NCI-H2196 treated with DMSO at 0.1 percent for 48 hours (cell line): ENCODE results near the gene NUP153.
"Not testable (repeated sequence)": the region's sequence is repeated elsewhere in the genome, so short reads cannot be mapped to it uniquely, and the experiment has no call there.

Source experiments
- DNase-seq: peaks from one replicate; lab custom pipeline; 2025; ENCODE audit not compliant: unreplicated experiment; lab: John Stamatoyannopoulos, UW

NUP153 gene

GRCh38 chr6:17714177-17714576, 7.5 kb upstream of the NUP153 start:
- DNase-seq: no peak

- DNase-seq: no peak
These were observed 5.9 kb upstream of the NUP153 start for GRCh38 chr6:17712576-17712975.

DNA sequence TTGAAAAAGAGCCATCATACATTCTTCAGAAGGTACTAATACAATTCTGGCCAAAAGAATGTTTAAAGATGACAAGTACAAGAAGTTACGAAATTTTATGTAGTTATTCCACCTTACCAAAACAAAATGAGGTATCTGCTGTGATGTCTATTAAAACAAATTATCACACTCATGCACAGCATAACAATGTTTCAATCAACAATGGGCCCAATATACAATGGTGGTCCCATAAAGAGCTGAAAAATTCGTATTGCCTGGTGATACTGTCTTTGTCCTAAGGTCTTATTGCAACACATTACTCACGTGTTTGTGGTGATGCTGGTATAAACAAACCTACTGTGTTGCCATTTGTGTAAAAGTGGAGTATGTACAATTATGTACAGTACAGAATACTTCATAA, 3.6 kb upstream of the NUP153 start:
- DNase-seq: no peak

- no peak for DNase-seq
These were observed 2.8 kb upstream of the NUP153 start for GRCh38 chr6:17709476-17709875.

- DNase-seq: not testable (repeated sequence)
These were observed 1.3 kb upstream of the NUP153 start for GRCh38 chr6:17708035-17708434.

DNA sequence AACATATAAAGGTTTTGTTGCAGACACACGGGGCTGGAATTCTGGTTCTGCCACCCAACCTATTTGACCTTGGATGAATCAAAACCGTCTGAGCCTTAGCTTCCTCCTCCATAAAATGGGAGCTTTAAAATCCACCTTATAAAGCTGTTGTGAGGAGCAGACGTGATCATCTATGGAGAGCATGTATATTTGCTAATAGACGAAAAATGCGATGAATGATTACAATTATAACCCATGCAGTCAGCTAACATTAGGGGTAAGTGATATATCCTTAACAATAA, 586 bp upstream of the NUP153 start:
- no peak for DNase-seq

DNA sequence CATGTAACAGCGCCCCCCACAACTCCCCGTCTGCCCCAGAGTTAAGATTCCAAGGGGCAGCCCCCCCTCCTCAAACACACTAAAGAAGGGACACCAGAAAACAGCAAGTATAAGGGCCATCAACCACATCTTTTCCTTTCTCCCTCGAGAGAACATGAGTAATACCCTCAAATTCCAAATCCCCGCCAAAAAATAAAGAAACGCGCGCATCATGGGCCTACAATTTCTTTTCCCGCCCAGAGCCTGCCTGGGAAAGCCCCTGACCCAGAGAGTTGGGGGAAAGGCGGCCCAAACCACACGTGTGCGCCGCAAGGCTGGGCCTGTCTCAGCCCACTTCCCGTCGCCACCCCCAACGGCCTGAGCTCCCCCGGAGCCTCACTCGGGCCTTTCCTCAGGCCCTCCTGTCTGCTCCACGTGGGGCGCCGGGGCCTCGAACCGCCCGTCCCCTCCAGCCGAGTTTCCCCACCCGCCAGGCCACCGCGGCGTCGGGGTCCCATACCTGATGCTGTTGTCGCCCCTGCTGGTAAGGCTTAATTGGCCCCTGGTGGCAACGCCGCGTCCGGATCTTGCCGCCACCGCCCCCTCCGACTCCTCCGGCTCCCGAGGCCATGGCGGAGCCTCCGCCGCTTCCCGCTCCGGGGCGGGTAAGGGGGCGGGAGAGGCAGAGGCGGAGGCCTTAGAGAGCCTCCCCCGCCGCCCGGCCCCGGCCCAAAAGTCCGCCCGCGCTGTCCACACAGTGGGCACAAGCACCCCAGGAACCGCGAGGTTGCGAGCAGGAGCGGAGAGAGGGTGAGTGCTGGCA, 746 bp downstream of the NUP153 start:
- DNase-seq: peak; percentile 36

DNA sequence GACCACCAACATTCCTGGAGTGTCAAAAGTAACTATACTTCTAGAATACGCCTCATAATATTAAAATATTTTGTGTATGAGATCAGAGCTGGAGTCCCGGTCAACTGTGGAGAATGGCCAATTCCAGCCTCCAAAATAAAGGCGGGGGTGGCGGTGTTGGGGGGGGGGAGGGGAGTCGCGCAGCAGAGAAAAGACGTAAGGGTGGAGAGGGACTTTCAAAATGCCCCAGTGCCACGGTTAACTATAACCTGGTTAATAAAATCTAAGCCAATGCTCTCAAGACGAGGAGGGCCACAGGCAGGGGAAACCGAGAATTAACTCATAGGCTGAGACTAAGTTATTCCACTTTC, 1.3 kb downstream of the NUP153 start:
- DNase-seq: peak; percentile 35

DNA sequence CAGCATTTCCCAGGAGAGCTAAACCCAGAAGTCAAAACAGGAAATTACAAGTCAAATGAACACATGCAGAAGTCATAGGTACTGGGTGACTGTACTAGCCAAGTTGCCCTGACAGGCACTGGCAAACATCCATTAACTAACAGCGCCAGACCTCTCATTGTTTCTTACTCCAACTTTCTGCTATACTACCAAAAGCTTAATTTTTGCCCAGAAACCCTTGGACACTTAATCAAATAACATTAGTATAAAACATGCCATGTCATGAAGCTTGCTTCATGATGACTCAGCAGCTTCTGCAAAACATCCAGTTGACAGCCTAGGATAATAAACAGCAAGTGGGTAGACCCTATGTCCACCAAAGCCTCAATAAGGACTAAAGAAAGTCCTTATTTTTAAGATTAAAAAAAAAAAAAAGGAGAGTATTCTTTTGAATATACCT, 3.5 kb downstream of the NUP153 start:
- DNase-seq: no peak

GRCh38 chr6:17700421-17701416, 6.0 kb downstream of the NUP153 start:
- no peak for DNase-seq

DNA sequence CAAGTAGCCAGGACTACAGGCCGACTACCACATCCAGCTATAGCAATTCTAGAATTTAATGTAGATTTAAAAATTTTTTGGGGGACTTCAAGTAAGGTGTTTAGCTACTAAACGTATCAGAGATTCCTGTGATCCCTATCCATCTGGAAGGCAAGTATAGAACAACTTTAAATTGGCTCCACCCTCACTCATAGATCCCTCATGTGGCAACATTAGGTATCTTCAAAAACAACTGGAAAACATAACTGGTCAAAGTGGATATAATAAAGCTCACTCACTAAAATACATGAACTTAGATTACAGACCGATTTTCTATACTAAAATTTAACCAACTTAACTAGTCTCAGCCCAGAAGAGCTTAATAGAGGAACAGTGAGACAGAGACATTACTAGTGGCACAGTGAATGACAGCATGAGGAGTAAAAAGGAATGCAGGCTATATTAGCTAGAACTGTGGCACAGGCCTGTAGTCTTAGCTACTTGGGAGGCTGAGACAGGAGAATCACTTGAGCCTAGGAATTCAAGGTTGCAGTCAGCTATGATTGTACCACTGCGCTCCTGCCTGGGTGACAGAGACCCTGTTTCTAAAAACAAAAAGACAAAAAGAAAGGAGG, 14.7 kb downstream of the NUP153 start:
- DNase-seq: no peak

DNA sequence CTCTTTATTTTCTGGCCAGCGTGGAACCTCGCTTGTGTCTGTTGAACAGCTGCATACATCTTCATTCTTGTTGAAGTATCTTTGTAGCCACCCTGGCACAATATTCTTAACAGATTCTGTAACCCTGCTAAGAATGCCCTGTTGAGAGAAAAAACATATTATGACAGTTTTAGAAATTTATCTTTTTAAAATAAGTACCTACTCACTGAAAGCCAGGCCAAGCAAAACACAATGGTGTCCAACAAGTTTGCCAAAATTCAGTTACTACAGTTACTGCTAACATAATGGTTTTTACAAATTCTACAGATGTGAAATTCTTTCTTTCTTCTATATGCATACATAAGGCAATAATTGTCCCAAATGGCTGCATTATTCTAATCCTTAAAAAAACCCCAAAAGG, 18.2 kb downstream of the NUP153 start:
- no peak for DNase-seq

- no peak for DNase-seq
These were observed 19.6 kb downstream of the NUP153 start for GRCh38 chr6:17687136-17687535.

DNA sequence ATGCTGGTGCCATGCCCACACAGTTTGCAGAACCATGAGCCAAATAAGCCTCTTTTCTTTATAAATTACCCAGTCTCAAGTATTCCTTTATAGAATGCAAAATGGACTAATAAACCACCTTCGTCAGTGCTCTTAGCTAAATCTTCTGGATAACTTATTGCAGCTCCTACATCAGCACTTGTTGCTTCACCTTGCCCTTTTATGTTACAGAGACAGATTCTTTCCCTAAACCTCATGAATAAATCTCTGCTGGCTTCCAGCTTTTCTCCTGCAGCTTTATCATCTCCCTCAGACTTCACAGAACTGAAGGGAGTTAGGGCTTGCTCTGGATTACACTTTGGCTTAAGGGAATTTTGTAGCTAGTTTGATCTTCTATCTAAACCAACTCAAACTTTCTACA, 22.6 kb downstream of the NUP153 start:
- DNase-seq: no peak

GRCh38 chr6:17683428-17683827, 23.3 kb downstream of the NUP153 start:
- DNase-seq: no peak

DNA sequence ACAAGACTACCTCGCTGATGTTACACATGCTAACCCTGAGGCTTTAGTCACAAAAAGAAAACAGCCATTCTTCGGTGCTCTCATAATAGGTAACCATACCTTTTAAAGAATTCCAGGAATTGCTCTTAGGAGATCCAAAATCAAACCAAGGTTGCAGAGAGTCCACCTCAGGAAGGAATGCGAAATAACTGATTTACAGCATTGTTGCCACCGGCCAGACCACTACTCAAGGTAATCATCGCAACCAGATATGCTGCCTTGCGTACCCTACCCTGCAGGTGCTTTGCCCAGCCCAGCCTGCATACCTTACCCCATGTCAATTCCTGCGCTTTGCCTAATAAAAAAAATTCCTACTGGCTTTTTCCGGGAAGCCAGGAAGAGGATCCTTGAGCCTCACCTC, 27.0 kb downstream of the NUP153 start:
- DNase-seq: no peak

DNA sequence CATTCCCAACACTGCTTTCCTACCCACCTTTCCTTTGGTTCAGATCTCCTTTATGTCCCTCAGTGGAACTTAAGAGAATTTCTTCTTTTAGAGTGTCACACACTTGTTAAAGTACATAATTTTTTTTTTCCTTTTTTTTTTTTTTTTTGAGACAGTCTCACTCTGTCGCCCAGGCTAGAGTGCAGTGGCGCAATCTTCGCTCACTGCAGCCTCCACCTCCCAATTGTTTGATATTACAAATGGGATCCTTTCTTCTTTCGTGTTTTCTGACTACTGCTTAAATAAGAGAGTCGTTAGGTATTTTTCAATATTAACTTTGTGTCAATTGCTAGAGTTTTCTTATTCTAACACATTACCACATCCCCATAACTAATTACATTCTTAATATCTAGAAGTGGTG, 29.1 kb downstream of the NUP153 start:
- no peak for DNase-seq

- DNase-seq: no peak
These were observed 33.0 kb downstream of the NUP153 start for GRCh38 chr6:17673543-17674254.

- no peak for DNase-seq
These were observed 34.5 kb downstream of the NUP153 start for GRCh38 chr6:17672064-17672718.

DNA sequence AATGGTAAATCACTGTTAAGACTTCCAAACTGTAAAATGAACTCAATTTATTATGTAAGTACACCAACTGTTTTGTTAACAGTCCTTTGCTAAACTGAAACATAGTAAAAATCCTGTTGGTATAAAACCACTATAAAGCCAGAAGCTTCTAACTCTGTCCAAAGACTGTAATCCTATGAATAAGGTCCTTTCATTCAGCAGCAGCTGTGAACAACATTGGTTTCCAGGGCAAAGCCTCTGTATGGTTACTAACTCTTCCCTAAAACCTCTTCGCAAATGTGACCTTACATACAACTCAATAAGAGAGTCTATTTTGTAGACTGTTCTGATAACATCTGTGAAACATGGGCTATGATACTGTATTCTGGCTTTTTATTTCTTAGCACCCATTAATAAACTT, 40.1 kb downstream of the NUP153 start:
- DNase-seq: no peak

DNA sequence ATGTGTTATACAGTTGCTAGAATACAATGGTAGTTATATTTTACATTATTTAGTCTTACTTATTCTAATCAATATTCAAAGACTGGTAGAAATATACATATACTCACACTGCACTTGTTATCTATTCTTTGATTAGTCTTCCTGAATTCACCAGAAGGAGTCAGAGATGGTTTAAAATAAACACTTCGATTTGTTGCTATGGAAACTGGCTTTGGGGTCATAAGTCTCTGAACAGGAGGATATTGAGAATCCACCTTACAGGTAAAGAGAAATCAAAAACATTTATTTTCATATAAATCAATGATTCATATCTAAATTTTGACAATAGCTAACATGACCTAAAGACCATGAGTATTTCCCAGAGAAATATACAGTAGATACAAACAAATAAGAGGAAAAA, 41.6 kb downstream of the NUP153 start:
- no peak for DNase-seq
